ENCODE data around the gene LZTR1. TPM values are rescaled to one million over a fixed set of nuclear protein-coding genes. Genes with fewer than 3 reads are reported as not detected.

LZTR1 gene
- total and polyA plus RNA-seq, 2 donors (not counting 3 experiments of a cell fraction or from before 2014, with no cell fraction given), result 56.6 to 86.8 TPM

DNA sequence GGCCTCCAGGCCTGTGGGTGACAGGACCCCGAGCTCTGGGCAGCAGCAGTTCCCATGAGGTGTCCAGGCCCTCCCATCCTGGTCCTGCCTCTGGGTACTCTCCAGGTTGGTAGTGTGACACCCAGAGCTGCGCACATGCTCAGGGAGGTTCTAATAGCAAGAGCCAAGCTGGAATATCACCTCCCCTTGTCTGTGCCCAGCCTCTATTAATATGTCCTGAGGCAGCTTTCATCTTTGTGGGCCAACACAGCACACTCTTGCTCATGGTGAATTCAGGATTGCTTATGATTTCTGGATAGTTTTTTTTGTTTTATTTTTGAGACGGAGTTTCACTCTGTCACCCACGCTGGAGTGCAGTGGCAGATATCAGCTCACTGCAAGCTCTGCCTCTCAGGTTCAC is 36.2 kb downstream of the LZTR1 start:
- Histone ChIP-seq H3K4me1 (ENCODE audit: control insufficient read depth, extremely low read depth, insufficient read depth, low read length) (peaks cover 13% of the 10 kb centered on the region), H3K27me3 (ENCODE audit: control insufficient read depth in 2 of 2, insufficient read depth in 2 of 2, low read length in 2 of 2) (no peaks in the 10 kb centered on the region), H3K27ac (ENCODE audit: insufficient read depth, low read depth, low read length) (no peak overlapping the region), H3K9ac (replicated peaks; ENCODE audit: extremely low read depth, insufficient read depth, low read length) (no peak overlapping the region), H3K4me2 (ENCODE audit: insufficient read depth, low read length) (no peak overlapping the region), H3K9me3 (replicated peaks; ENCODE audit: control insufficient read depth, insufficient read depth, low read length) (no peaks in the 10 kb centered on the region), H3K36me3 (ENCODE audit: control insufficient read depth in 2 of 2, extremely low read depth in 1 of 2, insufficient read depth in 2 of 2, low read length in 2 of 2) (no peaks in the 10 kb centered on the region), H3K4me3 (replicated peaks in 1 of 3; ENCODE audit: insufficient read depth in 1 of 3, low read depth in 1 of 3, low read length in 3 of 3) (no peak overlapping the region), H3K9me1 (replicated peaks; ENCODE audit: control insufficient read depth, extremely low read depth, insufficient read depth, low read length) (no peaks in the 10 kb centered on the region), H3K79me2 (ENCODE audit: control insufficient read depth, insufficient read depth, low read length) (no peaks in the 10 kb centered on the region), H4K20me1 (replicated peaks; ENCODE audit: control insufficient read depth, extremely low read depth, insufficient read depth, low read length) (no peaks in the 10 kb centered on the region), H2AFZ (ENCODE audit: low read depth, low read length) (no peak overlapping the region)
- dilution Hi-C loops (cut with MboI; ENCODE audit: extremely low pct_ligation_motif_present, low sequenced_read_pairs), result no loop called here
- BruUV-seq (replicated peaks), result no TSS peak
- POLR2A ChIA-PET, result no interaction called here
- DNase-seq (ENCODE audit: low read depth, low spot score), result no peak
- no peak for FAIRE-seq
- intact Hi-C loops (cut with micrococcal nuclease), result no loop called here
- TF ChIP-seq CTCF (IDR thresholded peaks at IDR 0.05; ENCODE audit: extremely low read depth in 1 of 2, insufficient read depth in 1 of 2, low read depth in 1 of 2, low read length in 2 of 2) (no peak), POLR2A (IDR thresholded peaks at IDR 0.05; ENCODE audit: low read depth, low read length) (no peak), MAX (IDR thresholded peaks at IDR 0.05; ENCODE audit: insufficient read depth, insufficient read length) (no peak), JUN (IDR thresholded peaks at IDR 0.05; ENCODE audit: borderline replicate concordance, insufficient read depth, insufficient read length, low read depth) (no peak), MYC (IDR thresholded peaks at IDR 0.05; ENCODE audit: low read depth, low read length) (no peak), POLR2AphosphoS5 (IDR thresholded peaks at IDR 0.05; ENCODE audit: insufficient read depth, low read depth, low read length) (no peak), EZH2 (IDR thresholded peaks at IDR 0.05; ENCODE audit: borderline replicate concordance, low read depth, low read length, severe bottlenecking) (no peak), FOS (IDR thresholded peaks at IDR 0.05; ENCODE audit: borderline replicate concordance, insufficient read depth, low read length) (no peak), GATA2 (IDR thresholded peaks at IDR 0.05; ENCODE audit: insufficient read depth, insufficient read length, low read depth, low read length) (no peak)
- CTCF ChIA-PET, result no interaction called here

Measured in endothelial cell of umbilical vein (primary cell).